ENCODE measurements around the gene PREX1.

GRCh38 chr20:48644286-48644828, 183.4 kb downstream of the PREX1 start:
- TF ChIP-seq, protein P1, sequence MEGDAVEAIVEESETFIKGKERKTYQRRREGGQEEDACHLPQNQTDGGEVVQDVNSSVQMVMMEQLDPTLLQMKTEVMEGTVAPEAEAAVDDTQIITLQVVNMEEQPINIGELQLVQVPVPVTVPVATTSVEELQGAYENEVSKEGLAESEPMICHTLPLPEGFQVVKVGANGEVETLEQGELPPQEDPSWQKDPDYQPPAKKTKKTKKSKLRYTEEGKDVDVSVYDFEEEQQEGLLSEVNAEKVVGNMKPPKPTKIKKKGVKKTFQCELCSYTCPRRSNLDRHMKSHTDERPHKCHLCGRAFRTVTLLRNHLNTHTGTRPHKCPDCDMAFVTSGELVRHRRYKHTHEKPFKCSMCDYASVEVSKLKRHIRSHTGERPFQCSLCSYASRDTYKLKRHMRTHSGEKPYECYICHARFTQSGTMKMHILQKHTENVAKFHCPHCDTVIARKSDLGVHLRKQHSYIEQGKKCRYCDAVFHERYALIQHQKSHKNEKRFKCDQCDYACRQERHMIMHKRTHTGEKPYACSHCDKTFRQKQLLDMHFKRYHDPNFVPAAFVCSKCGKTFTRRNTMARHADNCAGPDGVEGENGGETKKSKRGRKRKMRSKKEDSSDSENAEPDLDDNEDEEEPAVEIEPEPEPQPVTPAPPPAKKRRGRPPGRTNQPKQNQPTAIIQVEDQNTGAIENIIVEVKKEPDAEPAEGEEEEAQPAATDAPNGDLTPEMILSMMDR (IDR thresholded peaks at IDR 0.05), result no peak
- no peak for TF ChIP-seq POLR2A (IDR thresholded peaks at IDR 0.05)
